ENCODE results near the gene KCTD1. TPM values are rescaled to one million over a fixed set of nuclear protein-coding genes. Genes with fewer than 3 reads are reported as not detected.

KCTD1 gene
- polyA plus RNA-seq, 3 donors = 0.40 TPM; not detected in 2

- H3K9ac ChIP-seq (ENCODE audit: insufficient read depth, low read length, poor library complexity, severe bottlenecking) = no peak overlapping the region
- H3K4me2 ChIP-seq (replicated peaks; ENCODE audit: extremely low read depth, low read length, poor library complexity, severe bottlenecking) = no peak overlapping the region
- peaks cover 3 to 5% of the 10 kb centered on the region in 2 donors for H3K27me3 ChIP-seq (ENCODE audit: control insufficient read depth in 2 of 2, insufficient read depth in 2 of 2, low read length in 2 of 2)
- Mint-ChIP-seq H3K9me3 (peaks cover 0 to 7% (median 0%) of the 10 kb centered on the region in 7 donors), H3K27ac (no peak overlapping the region), H3K27me3 (ENCODE audit: low read depth in 3 of 3) (peaks cover 6 to 25% (median 13%) of the 10 kb centered on the region in 3 donors), H3K4me3 (no peak overlapping the region), H3K36me3 (no peaks in the 10 kb centered on the region), H3K4me1 (no peaks in the 10 kb centered on the region)
- H2AFZ ChIP-seq (ENCODE audit: insufficient read depth, low read depth, low read length, poor library complexity, severe bottlenecking) = no peak overlapping the region
- no peak overlapping the region for H3K4me3 ChIP-seq (replicated peaks in 1 of 3; ENCODE audit: low read depth in 2 of 3, low read length in 3 of 3)
- H3K27ac ChIP-seq (ENCODE audit: low read depth in 1 of 2, low read length in 2 of 2) = no peak overlapping the region
- H3K36me3 ChIP-seq (replicated peaks in 1 of 2; ENCODE audit: control insufficient read depth in 1 of 2, insufficient read depth in 2 of 2, low read length in 2 of 2) = no peaks in the 10 kb centered on the region
- H3K4me1 ChIP-seq (ENCODE audit: control insufficient read depth in 1 of 2, insufficient read depth in 2 of 2, low read length in 2 of 2) = no peaks in the 10 kb centered on the region
- intact Hi-C loops (cut with micrococcal nuclease) = no loop called here
- no peaks in the 10 kb centered on the region for H3K9me3 ChIP-seq (replicated peaks in 1 of 2; ENCODE audit: control insufficient read depth in 1 of 2, insufficient read depth in 1 of 2, low read length in 2 of 2)
- WGBS (ENCODE audit: insufficient coverage) = 100% methylated on average over 4 of the region's 5 CpGs
- H4K20me1 ChIP-seq (ENCODE audit: insufficient read depth, low read length) = no peaks in the 10 kb centered on the region
- TF ChIP-seq CTCF (IDR thresholded peaks at IDR 0.05) = no peak
- no peak for DNase-seq
- no peaks in the 10 kb centered on the region for H3K79me2 ChIP-seq (ENCODE audit: insufficient read depth, low read length)
These were observed 13.4 kb upstream of the KCTD1 start for GRCh38 chr18:26561769-26562168.

GRCh38 chr18:26556573-26556972, 8.2 kb upstream of the KCTD1 start:
- no peak overlapping the region for H3K4me2 ChIP-seq (replicated peaks; ENCODE audit: extremely low read depth, low read length, poor library complexity, severe bottlenecking)
- peaks cover 29 to 52% (median 35%) of the 10 kb centered on the region in 3 donors for H3K27me3 Mint-ChIP-seq (ENCODE audit: low read depth in 3 of 3)

More at GRCh38 chr18:26556573-26556972, 8.2 kb upstream of the KCTD1 start:
- Histone ChIP-seq H2AFZ (ENCODE audit: insufficient read depth, low read depth, low read length, poor library complexity, severe bottlenecking) (no peak overlapping the region), H3K9me3 (replicated peaks in 1 of 2; ENCODE audit: control insufficient read depth in 1 of 2, insufficient read depth in 1 of 2, low read length in 2 of 2) (peaks cover 0 to 7% of the 10 kb centered on the region in 2 donors), H3K4me1 (ENCODE audit: control insufficient read depth in 1 of 2, insufficient read depth in 2 of 2, low read length in 2 of 2) (no peaks in the 10 kb centered on the region), H3K9ac (ENCODE audit: insufficient read depth, low read length, poor library complexity, severe bottlenecking) (no peak overlapping the region), H3K4me3 (replicated peaks in 1 of 3; ENCODE audit: low read depth in 2 of 3, low read length in 3 of 3) (no peak overlapping the region), H3K79me2 (ENCODE audit: insufficient read depth, low read length) (no peaks in the 10 kb centered on the region), H3K27me3 (ENCODE audit: control insufficient read depth in 2 of 2, insufficient read depth in 2 of 2, low read length in 2 of 2) (peaks cover 35 to 53% of the 10 kb centered on the region in 2 donors), H3K27ac (ENCODE audit: low read depth in 1 of 2, low read length in 2 of 2) (no peak overlapping the region), H3K36me3 (replicated peaks in 1 of 2; ENCODE audit: control insufficient read depth in 1 of 2, insufficient read depth in 2 of 2, low read length in 2 of 2) (no peaks in the 10 kb centered on the region), H4K20me1 (ENCODE audit: insufficient read depth, low read length) (no peaks in the 10 kb centered on the region)
- Mint-ChIP-seq H3K4me1 (peaks cover under 1% of the 10 kb centered on the region), H3K4me3 (no peak overlapping the region), H3K27ac (no peak overlapping the region), H3K9me3 (peaks cover 0 to 3% (median 2%) of the 10 kb centered on the region in 7 donors), H3K36me3 (no peaks in the 10 kb centered on the region)
- no peak for DNase-seq
- intact Hi-C loops (cut with micrococcal nuclease) = no loop called here
- WGBS (ENCODE audit: insufficient coverage) = 60% methylated on average over 1 of the region's 3 CpGs
- no peak for TF ChIP-seq CTCF (IDR thresholded peaks at IDR 0.05)

Data from CD14-positive monocyte (primary cell).